GM23338 (cell line): ENCODE data around the gene CXCR5. TPM values are rescaled to one million over a fixed set of nuclear protein-coding genes. Genes with fewer than 3 reads are reported as not detected.

ENCODE experiments used
- ATAC-seq: fragments of 200-7000 bp; cut with Tn5 transposase; 3 replicates; pipeline ENCODE4 v1.9.1; 2020
- DNase-seq: peaks from one replicate; pipeline ENCODE4 v3.0.0-alpha.2; 2015; ENCODE audit warnings: low spot score
- H2AFZ ChIP-seq: fragments of 200-600 bp; sonication (generic); 2 replicates; pipeline ENCODE4 v1.8.0; 2016; ENCODE audit warnings: antibody characterized with exemption, mild to moderate bottlenecking, moderate library complexity
- H3F3A ChIP-seq: fragments of 200-600 bp; sonication (generic); replicated peaks from 2 replicates; pipeline ENCODE4 v1.8.0; 2017; ENCODE audit warnings: antibody characterized with exemption, mixed run types, low read depth
- H3K27ac ChIP-seq: fragments of 200-600 bp; sonication (generic); 2 replicates; pipeline ENCODE4 v1.6.1; 2016; ENCODE audit warnings: low read depth
- H3K27me3 ChIP-seq: fragments of 200-600 bp; sonication (generic); 2 replicates; pipeline ENCODE4 v1.8.0; 2016; ENCODE audit warnings: mild to moderate bottlenecking, mixed run types, moderate library complexity; ENCODE audit not compliant: insufficient read depth
- H3K36me3 ChIP-seq: fragments of 200-600 bp; sonication (generic); 2 replicates; pipeline ENCODE4 v1.8.0; 2016; ENCODE audit warnings: mild to moderate bottlenecking; ENCODE audit not compliant: insufficient read depth
- H3K4me1 ChIP-seq: fragments of 200-600 bp; sonication (generic); 2 replicates; pipeline ENCODE4 v1.8.0; 2016; ENCODE audit warnings: mild to moderate bottlenecking, moderate library complexity; ENCODE audit not compliant: insufficient read depth
- H3K4me2 ChIP-seq: fragments of 200-600 bp; sonication (generic); 2 replicates; pipeline ENCODE4 v1.7.1; 2017; ENCODE audit warnings: mixed run types
- H3K4me3 ChIP-seq: fragments of 200-600 bp; sonication (generic); 2 replicates; pipeline ENCODE4 v1.6.1; 2016; ENCODE audit warnings: mixed run types
- H3K79me2 ChIP-seq: fragments of 200-600 bp; sonication (generic); replicated peaks from 2 replicates; pipeline ENCODE4 v1.8.0; 2017; ENCODE audit warnings: mild to moderate bottlenecking; ENCODE audit not compliant: insufficient read depth
- H3K9me2 ChIP-seq: fragments of 200-600 bp; sonication (generic); 2 replicates; pipeline ENCODE4 v1.8.0; 2017; ENCODE audit not compliant: insufficient read depth
- H4K20me1 ChIP-seq: fragments of 200-600 bp; sonication (generic); replicated peaks from 2 replicates; pipeline ENCODE4 v1.8.0; 2017; ENCODE audit warnings: mild to moderate bottlenecking; ENCODE audit not compliant: insufficient read depth
- H3K27ac Mint-ChIP-seq: 2 replicates; pipeline ENCODE4 v1.8.0; 2020; ENCODE audit warnings: inconsistent platforms, mild to moderate bottlenecking, moderate library complexity, mixed read lengths
- H3K27me3 Mint-ChIP-seq: 3 replicates; pipeline ENCODE4 v1.8.0; 2022; ENCODE audit warnings: low read depth, mild to moderate bottlenecking, moderate library complexity, mixed read lengths, inconsistent platforms; ENCODE audit not compliant: insufficient read depth, poor library complexity
- H3K36me3 Mint-ChIP-seq: 3 replicates; pipeline ENCODE4 v1.8.0; 2021; ENCODE audit warnings: low read depth, mild to moderate bottlenecking, inconsistent platforms, moderate library complexity, mixed read lengths
- H3K4me1 Mint-ChIP-seq: 3 replicates; pipeline ENCODE4 v1.8.0; 2020; ENCODE audit warnings: mild to moderate bottlenecking, inconsistent platforms, mixed read lengths
- H3K4me3 Mint-ChIP-seq: 3 replicates; pipeline ENCODE4 v1.8.0; 2021; ENCODE audit warnings: moderate library complexity, mild to moderate bottlenecking, inconsistent platforms, mixed read lengths
- H3K9me3 Mint-ChIP-seq: 3 replicates; pipeline ENCODE4 v1.8.0; 2020; ENCODE audit warnings: moderate library complexity, mild to moderate bottlenecking, inconsistent platforms, mixed read lengths
- CREB1 ChIP-seq: fragments of 250-450 bp; sonication (Bioruptor Pico); IDR thresholded peaks from 2 replicates; pipeline ENCODE4 v1.5.0; 2020; ENCODE audit warnings: low read depth, mild to moderate bottlenecking, moderate library complexity
- CTCF ChIP-seq, 2 experiments: fragments of 200-600 bp in 1 of 2; sonication (generic) in 1 of 2; conservative IDR thresholded peaks; 2 replicates each; pipeline versions ENCODE4 v1.5.1 to v1.6.1; 2016 to 2017; ENCODE audit warnings: antibody characterized with exemption in 2 of 2, low read depth in 2 of 2, mild to moderate bottlenecking in 2 of 2, moderate library complexity in 1 of 2
- ETS1 ChIP-seq: IDR thresholded peaks from 2 replicates; pipeline ENCODE4 v1.6.1; 2016; ENCODE audit warnings: antibody characterized with exemption
- EZH2 ChIP-seq: fragments of 200-600 bp; sonication (generic); IDR thresholded peaks from one replicate; pipeline ENCODE4 v1.8.0; 2017; ENCODE audit warnings: antibody characterized with exemption, mild to moderate bottlenecking, low read depth; ENCODE audit not compliant: unreplicated experiment
- EZH2phosphoT487 ChIP-seq: fragments of 200-600 bp; sonication (generic); IDR thresholded peaks from one replicate; pipeline ENCODE4 v1.8.1; 2018; ENCODE audit warnings: antibody characterized with exemption; ENCODE audit not compliant: unreplicated experiment
- JUNB ChIP-seq: IDR thresholded peaks from one replicate; pipeline ENCODE4 v1.6.1; 2016; ENCODE audit warnings: antibody characterized with exemption; ENCODE audit not compliant: unreplicated experiment
- NANOG ChIP-seq: IDR thresholded peaks from 2 replicates; pipeline ENCODE4 v1.6.1; 2016; ENCODE audit warnings: antibody characterized with exemption, borderline replicate concordance
- POLR2AphosphoS5 ChIP-seq: IDR thresholded peaks from 2 replicates; pipeline ENCODE4 v1.6.1; 2016; ENCODE audit warnings: antibody characterized with exemption, low read depth
- REST ChIP-seq: IDR thresholded peaks from one replicate; pipeline ENCODE4 v1.6.1; 2018; ENCODE audit warnings: antibody characterized with exemption; ENCODE audit not compliant: unreplicated experiment
- STAT1 ChIP-seq: IDR thresholded peaks from one replicate; pipeline ENCODE4 v1.6.1; 2016; ENCODE audit warnings: antibody characterized with exemption; ENCODE audit not compliant: unreplicated experiment
- ZNF114 ChIP-seq: fragments of 250-450 bp; sonication (Bioruptor Pico); IDR thresholded peaks from 2 replicates; pipeline ENCODE4 v1.5.0; 2020; ENCODE audit warnings: mild to moderate bottlenecking, moderate library complexity
- ZNF331 ChIP-seq: fragments of 250-450 bp; sonication (Bioruptor Pico); IDR thresholded peaks from 2 replicates; pipeline ENCODE4 v1.5.0; 2020; ENCODE audit warnings: low read depth, mild to moderate bottlenecking, moderate library complexity
- polyA plus RNA-seq: library from polyadenylated mRNA; unstranded; fragments of >200 nt; fragmentation: Nextera tagmentation; extraction: Ambion mirVana; gene quantifications from 2 replicates; pipeline ENCODE4 v1.2.1, GENCODE V29; 2016
- total RNA-seq: library from RNA; depleted of rRNA; stranded (reverse); fragments of >200 nt; shearing (Covaris generic); gene quantifications from 2 replicates; pipeline ENCODE4 v1.2.3, GENCODE V29; 2014

CXCR5 gene
- total and polyA plus RNA-seq, 2 experiments from 2014 or later: 0.18 TPM; not detected in 1

GRCh38 chr11:118914987-118915386 lies 31.3 kb downstream of the CXCR5 start:
- Mint-ChIP-seq H3K4me1 (peaks cover 76% of the 10 kb centered on the region), H3K9me3 (no peaks in the 10 kb centered on the region), H3K27me3 (peaks cover 27% of the 10 kb centered on the region), H3K27ac (peak overlapping the region; percentile 93), H3K4me3 (peak overlapping the region; percentile 19; the same call in 1 of the 3 replicates), H3K36me3 (peaks cover 2% of the 10 kb centered on the region; the same call in 2 of the 3 replicates)
- ATAC-seq: no peak
- peaks cover 76% of the 10 kb centered on the region for H3K79me2 ChIP-seq
- TF ChIP-seq NANOG (no peak), EZH2phosphoT487 (no peak)
- no peak overlapping the region for H2AFZ ChIP-seq
- no peaks in the 10 kb centered on the region for H4K20me1 ChIP-seq
- no peak overlapping the region for H3K4me3 ChIP-seq
- DNase-seq: no peak
- H3F3A ChIP-seq: peaks cover 27% of the 10 kb centered on the region
- H3K9me2 ChIP-seq: no peaks in the 10 kb centered on the region
- H3K27me3 ChIP-seq: no peaks in the 10 kb centered on the region
- peaks cover 75% of the 10 kb centered on the region for H3K4me1 ChIP-seq
- 0 out of 2 replicates have a peak overlapping the region, but pooled peaks have one; percentile 91 for H3K27ac ChIP-seq
- peak overlapping the region; percentile 67; the same call in 1 of the 2 replicates for H3K4me2 ChIP-seq
- no peaks in the 10 kb centered on the region for H3K36me3 ChIP-seq

- peak overlapping the region; percentile 19; the same call in 1 of the 3 replicates for H3K4me3 Mint-ChIP-seq
- H3K9me3 Mint-ChIP-seq: no peaks in the 10 kb centered on the region
- peaks cover 78% of the 10 kb centered on the region for H3K4me1 ChIP-seq
- peaks cover 78% of the 10 kb centered on the region for H3K79me2 ChIP-seq
- H3K27ac Mint-ChIP-seq: peak overlapping the region; percentile 97; the same call in 1 of the 2 replicates
- no peak overlapping the region for H2AFZ ChIP-seq
- H3K27me3 Mint-ChIP-seq: peaks cover 31% of the 10 kb centered on the region
- no peak for ATAC-seq
- peaks cover 80% of the 10 kb centered on the region for H3K4me1 Mint-ChIP-seq
- no peak for TF ChIP-seq ZNF331 (CRISPR knock-in tag)
- H3K36me3 Mint-ChIP-seq: peaks cover 2% of the 10 kb centered on the region; the same call in 2 of the 3 replicates
- no peak for DNase-seq
- no peaks in the 10 kb centered on the region for H3K9me2 ChIP-seq
- no peak overlapping the region for H3K4me2 ChIP-seq
- H3K27me3 ChIP-seq: no peaks in the 10 kb centered on the region
- H3K27ac ChIP-seq: 0 out of 2 replicates have a peak overlapping the region, but pooled peaks have one; percentile 91
- no peak overlapping the region for H3K4me3 ChIP-seq
- H3K36me3 ChIP-seq: no peaks in the 10 kb centered on the region
- no peaks in the 10 kb centered on the region for H4K20me1 ChIP-seq
- peaks cover 27% of the 10 kb centered on the region for H3F3A ChIP-seq
Observed at GRCh38 chr11:118915396-118915795, 31.7 kb downstream of the CXCR5 start.

GRCh38 chr11:118915941-118916841 lies 32.5 kb downstream of the CXCR5 start:
- Histone ChIP-seq H3F3A (peaks cover 27% of the 10 kb centered on the region), H3K4me1 (peaks cover 86% of the 10 kb centered on the region), H3K36me3 (no peaks in the 10 kb centered on the region), H3K27me3 (no peaks in the 10 kb centered on the region), H3K4me2 (peak overlapping the region; percentile 66), H3K9me2 (no peaks in the 10 kb centered on the region), H4K20me1 (no peaks in the 10 kb centered on the region), H3K79me2 (peaks cover 79% of the 10 kb centered on the region), H3K4me3 (peak overlapping the region; percentile 35; the same call in 1 of the 2 replicates), H2AFZ (no peak overlapping the region), H3K27ac (peak overlapping the region; percentile 97)
- Mint-ChIP-seq H3K4me3 (peak overlapping the region; percentile 67), H3K27me3 (peaks cover 32% of the 10 kb centered on the region), H3K27ac (peak overlapping the region; percentile 97), H3K36me3 (peaks cover 2% of the 10 kb centered on the region; the same call in 2 of the 3 replicates), H3K9me3 (no peaks in the 10 kb centered on the region), H3K4me1 (peaks cover 88% of the 10 kb centered on the region)
- DNase-seq (no peak), ATAC-seq (no peak)
- TF ChIP-seq CREB1 (no peak), EZH2 (no peak), ZNF114 (CRISPR knock-in tag) (no peak), ZNF331 (CRISPR knock-in tag) (no peak), ETS1 (no peak), CTCF (conservative IDR thresholded peaks at IDR 0.05; ENCODE audit: low read depth in 2 of 2) (no peak), STAT1 (no peak), POLR2AphosphoS5 (no peak), JUNB (no peak), REST (no peak)
